ENCODE results near the gene SHISAL1.
"Not testable (repeated sequence)": the region's sequence is repeated elsewhere in the genome, so short reads cannot be mapped to it uniquely, and the experiment has no call there.

The SHISAL1 gene

DNA sequence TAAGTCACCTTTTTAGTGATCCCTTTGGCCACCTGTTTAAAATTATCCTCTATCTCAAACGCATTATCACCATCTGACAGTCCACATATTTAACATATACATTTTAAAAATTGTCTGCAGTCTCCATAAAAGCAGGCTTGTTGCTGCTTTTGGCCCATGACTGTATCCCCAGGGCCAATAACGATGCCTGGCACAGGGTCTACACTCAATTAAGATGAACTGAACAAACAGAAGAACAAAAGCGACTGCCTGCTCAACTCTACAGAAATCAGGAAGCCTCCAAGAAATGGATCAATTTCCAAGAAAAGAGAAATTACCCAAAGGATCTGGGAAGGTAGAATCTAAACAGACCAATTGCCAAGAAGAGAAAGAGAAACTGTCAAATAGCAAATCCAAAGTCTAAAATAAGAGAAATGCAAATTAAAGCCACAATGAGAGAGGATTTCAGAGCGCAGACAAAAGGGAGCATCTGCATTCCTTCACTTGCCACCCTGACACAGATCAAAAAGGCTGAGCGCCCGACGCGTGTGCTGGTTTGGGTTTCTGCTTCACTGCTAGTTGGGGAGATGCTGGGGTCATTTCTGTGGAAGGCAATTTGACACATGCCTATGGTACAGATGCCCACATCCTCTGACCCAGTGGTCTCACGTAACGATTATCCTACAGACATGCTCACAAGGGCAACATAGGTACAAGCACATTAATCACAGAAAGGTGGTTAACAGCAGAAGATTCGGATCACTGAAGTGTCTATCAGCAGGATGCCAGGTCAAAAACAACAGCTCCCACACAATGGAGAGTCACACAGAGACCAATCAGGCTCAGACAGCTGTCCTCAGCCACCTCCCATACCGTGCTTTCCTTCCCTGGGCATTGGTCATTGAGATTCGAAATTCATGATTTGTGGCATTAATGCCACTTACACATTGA, 55.9 kb downstream of the SHISAL1 start:
- DNase-seq = no peak

- no peak for DNase-seq
Measured at GRCh38 chr22:44256085-44256484, 56.7 kb downstream of the SHISAL1 start.

GRCh38 chr22:44254811-44255210, 57.9 kb downstream of the SHISAL1 start:
- DNase-seq = no peak

DNA sequence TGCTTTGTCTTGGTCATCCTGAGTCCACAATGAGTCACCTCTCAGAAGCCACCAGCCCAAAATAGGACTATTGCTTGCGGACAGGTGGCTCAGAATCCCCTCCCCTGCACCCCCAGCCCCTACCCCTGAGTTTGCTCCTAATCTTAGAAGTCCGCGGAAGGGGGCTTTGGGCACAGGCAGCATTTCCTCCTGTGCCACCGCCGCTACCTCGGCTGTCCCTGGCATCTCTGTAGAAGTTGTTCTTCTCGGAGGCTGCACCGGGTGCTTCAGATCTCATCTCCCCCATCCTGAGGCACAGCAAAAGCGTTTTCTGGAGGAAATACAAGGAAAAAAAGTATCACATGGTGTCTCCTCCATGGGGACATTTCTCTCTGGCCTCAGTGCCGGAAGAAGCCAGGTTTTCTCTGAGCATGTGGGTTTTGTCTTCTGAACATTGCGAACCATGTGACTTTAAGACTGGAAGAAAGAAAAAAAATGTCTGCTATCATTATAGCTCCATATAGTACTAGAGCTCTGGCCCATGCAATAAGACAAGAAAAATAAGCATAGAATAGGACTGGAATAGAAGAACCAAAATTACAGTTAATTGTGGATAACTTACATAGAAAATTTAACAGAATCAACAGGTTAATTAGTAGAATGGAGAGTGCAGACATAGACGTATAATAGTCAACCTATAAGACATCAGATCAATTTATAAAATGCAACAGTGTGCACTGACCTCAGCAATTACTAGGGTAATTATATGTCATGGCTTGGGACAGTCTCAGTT, 63.2 kb downstream of the SHISAL1 start:
- no peak for DNase-seq

- no peak for DNase-seq
Measured at GRCh38 chr22:44248926-44249325, 63.8 kb downstream of the SHISAL1 start.

- DNase-seq = no peak
Measured at GRCh38 chr22:44247923-44248892, 64.5 kb downstream of the SHISAL1 start.

- DNase-seq = no peak
Measured at GRCh38 chr22:44247346-44247745, 65.4 kb downstream of the SHISAL1 start.

GRCh38 chr22:44246615-44247326, 66.0 kb downstream of the SHISAL1 start:
- DNase-seq = no peak

GRCh38 chr22:44245867-44246266, 66.9 kb downstream of the SHISAL1 start:
- DNase-seq = no peak

GRCh38 chr22:44245438-44245837, 67.3 kb downstream of the SHISAL1 start:
- DNase-seq = no peak

DNA sequence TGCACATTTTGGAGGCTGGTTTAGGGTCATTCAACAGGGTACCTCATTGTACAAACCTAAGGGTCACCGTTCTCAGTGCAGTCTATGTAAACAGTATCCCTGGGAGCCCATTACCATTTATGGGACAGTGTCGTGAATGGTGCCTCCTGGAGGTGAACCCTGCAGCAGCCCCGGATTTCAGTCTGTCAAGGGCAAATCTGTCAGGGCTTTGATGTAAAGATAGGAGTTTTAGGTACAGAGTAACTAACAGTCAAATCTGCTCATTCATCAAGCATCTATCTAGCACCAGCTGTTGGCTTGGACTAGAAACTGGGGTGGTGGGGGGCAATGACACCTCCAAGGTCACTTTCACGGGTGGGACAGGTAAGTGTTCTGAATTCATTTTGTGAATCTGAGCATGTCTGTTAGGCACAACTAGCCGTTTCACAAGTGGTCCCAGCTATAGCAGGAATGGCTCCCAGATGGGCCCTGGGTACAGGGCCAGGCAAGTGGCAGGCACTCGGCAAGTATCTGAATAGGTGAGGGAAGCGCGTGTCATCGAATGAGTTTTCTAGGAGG, 68.4 kb downstream of the SHISAL1 start:
- no peak for DNase-seq

- no peak for DNase-seq
Measured at GRCh38 chr22:44243761-44244160, 69.0 kb downstream of the SHISAL1 start.

- no peak for DNase-seq
Measured at GRCh38 chr22:44242946-44243724, 69.6 kb downstream of the SHISAL1 start.

GRCh38 chr22:44241121-44241520, 71.6 kb downstream of the SHISAL1 start:
- DNase-seq = not testable (repeated sequence)

- no peak for DNase-seq
Measured at GRCh38 chr22:44237290-44237689, 75.5 kb downstream of the SHISAL1 start.

DNA sequence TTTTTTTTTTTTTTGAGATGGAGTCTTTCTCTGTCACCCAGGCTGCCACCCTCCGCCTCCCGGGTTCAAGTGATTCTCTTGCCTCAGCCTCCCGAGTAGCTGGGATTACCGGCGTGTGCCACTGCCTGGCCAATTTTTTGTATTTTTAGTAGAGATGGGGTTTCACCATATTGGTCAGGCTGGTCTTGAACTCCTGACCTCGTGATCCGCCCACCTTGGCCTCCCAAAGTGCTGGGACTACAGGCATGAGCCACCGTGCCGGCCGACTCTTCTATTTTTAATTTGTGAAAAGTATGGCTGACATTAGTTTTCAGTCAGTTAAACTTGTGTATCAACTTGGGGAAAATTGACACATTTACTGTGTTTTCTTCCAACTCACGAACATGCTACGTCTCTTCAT, 78.4 kb downstream of the SHISAL1 start:
- not testable (repeated sequence) for DNase-seq

DNA sequence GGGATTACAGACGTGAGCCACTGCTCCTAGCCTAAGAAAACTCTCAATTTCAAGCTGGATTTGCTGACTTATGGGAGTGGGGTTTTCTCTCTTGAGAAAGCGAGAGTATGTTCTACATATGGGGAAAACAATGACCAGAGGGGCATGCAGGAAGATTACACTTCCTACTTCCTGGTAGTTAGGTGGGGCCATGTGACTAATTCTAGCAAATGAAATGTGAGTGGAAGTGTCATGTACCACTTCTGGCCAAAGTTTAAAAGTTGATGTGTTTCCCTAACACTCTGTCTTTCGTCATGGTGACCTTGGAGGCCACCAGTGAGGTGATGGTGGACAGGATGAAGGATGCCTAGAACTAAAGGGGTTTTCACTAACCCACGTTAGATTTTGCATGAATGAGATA, 81.5 kb downstream of the SHISAL1 start:
- DNase-seq = no peak

DNA sequence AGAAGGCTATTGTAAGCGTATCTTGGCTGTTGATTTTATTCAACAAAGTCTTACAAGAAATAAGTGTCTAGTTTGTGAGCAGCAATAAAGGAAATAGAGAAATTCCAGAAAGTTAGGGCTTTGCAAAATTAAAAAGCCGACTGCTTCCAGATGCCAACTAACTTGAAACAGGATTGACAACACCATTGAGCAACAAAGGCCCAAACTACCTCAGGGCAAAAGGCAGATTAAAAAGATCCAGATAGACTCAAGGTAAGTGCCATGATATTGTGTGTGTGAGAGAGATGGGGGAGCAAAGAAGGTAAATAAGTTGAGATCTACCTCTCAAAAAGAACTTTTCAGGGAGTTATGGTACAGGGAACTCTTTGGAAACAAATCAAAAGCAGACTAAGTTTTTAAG, 82.9 kb downstream of the SHISAL1 start:
- no peak for DNase-seq

DNA sequence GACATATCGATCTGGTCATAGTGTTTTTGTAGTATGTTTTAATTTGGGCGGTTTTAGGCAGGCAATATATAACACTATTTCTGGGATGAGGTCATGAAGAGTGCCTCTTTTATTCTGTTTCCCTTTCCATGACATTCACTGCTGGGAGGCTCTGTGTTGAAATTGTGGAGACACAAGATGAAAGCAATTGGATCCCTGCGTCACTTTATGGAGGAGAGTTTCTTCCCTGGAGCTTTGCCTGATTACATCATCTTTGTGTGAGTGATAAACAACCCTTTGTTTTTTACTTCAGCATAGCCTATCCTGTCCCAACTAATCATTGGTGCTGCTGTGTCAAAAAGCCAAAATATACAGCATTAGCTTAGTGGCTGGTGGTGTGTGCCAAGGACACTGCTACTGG, 83.4 kb downstream of the SHISAL1 start:
- DNase-seq = no peak

- no peak for DNase-seq
Measured at GRCh38 chr22:44225812-44226211, 86.9 kb downstream of the SHISAL1 start.

- no peak for DNase-seq
Measured at GRCh38 chr22:44225091-44225689, 87.6 kb downstream of the SHISAL1 start.
